ENCODE measurements around the gene PLD5.
A peak's percentile ranks its signal among the peaks of the same experiment; 100 is the strongest.
"Not testable (repeated sequence)": the region's sequence is repeated elsewhere in the genome, so short reads cannot be mapped to it uniquely, and the experiment has no call there.

Gene PLD5

DNA sequence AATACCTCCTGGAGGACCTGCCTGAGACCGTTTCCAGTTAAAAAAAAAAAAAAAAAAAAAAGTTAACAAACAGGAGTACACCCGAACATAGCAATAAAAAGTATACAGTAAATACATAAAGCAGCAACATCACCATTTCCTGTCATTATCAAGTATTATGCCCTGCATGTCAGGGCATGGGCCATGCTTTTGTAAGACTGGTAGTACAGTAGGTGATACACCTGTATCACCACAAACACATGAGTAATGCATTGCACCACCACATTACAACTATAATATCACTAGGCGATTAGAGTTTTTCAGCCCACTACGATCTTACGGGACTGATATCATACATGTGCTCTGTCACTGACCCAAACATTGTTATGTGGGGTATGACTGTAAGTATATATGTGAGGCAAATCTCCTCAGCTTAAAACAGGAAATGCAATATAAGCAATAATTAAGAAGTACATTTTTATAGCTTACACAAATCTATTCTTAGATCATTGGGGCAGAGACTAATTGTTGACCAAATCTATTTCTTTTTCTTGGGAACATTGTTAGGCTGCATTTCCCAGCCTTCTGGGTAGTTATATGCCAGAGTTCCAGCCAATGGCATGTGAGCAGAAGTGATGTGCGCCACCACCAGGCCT lies 98.1 kb downstream of the PLD5 start:
- DNase-seq (ENCODE audit: low read depth, low spot score): no peak

DNA sequence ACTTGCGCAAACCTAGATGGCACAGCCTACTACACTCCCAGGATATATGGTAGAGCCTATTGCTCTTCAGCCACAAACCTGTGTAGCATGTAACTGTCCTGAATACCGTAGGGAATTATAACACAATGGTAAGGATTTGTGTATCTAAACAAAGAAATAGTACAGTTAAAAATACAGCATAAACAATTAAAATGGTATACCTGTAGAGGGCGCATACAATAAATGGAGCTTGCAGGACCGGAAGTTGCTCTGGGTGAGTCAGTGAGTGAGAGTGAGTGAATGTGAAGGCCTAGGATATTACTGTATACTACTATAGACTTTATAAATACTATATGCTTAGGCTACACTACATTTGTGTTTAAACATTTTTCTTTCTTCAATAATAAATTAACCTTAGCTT lies 99.3 kb downstream of the PLD5 start:
- DNase-seq (ENCODE audit: low read depth, low spot score): no peak

DNA sequence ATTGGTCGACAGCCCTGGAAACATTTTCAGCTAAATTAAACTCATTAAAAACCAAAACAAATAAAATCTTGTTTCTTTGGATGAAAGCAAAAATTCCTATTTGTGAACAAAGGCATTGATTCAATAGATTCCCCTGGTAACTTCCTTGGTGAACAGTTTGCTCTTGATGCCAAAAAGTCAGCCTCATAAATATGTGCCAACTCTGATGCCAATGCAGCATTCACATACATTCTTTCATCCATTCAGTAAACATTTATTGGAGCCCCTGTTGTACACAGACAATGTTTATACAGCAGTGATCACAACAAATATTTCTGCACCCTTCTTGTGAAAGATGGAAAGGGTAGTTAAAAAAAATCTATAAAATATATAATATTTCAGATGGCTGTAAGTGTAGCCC lies 107.8 kb downstream of the PLD5 start:
- no peak for DNase-seq (ENCODE audit: low read depth, low spot score)

DNA sequence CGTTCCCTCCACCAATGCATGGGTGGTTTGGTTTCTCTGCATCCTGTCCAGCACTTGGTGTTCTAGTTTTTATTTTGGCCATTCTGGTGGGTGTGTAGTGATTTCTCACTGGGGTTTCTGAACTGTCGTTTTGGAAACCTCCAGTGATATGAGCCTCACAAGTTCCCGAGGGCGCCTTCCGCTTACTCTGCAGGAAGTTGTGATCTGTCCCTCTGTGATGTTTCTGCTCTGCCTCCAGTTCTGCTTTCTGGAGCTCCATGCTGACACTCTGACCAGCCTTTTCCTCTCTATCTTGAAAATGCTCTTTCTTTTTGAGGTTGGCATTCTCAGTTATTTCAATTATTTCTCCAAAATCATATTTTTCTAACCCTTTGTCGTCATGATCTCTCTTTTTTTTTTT lies 111.6 kb downstream of the PLD5 start:
- no peak for DNase-seq (ENCODE audit: low read depth, low spot score)

DNA sequence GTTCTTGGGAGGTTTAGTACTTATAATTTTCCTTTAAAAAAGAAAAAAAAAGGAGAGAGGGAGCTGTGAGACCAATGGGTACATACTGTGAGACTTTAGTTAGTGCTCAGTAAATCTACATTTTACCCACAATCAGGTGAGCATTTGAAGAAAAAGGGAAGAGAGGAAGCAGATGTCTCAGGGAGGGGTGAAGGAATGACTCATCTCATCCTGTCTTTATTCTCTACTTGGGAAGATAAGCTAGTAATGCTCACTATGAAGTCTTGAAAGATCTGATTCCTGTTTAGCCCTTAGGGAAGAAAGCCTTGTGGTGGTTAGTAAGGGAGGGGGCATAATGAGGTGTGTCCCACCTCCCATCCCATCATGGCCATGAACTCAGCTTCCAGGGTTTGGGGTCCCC lies 112.6 kb downstream of the PLD5 start:
- DNase-seq (ENCODE audit: low read depth, low spot score): no peak

DNA sequence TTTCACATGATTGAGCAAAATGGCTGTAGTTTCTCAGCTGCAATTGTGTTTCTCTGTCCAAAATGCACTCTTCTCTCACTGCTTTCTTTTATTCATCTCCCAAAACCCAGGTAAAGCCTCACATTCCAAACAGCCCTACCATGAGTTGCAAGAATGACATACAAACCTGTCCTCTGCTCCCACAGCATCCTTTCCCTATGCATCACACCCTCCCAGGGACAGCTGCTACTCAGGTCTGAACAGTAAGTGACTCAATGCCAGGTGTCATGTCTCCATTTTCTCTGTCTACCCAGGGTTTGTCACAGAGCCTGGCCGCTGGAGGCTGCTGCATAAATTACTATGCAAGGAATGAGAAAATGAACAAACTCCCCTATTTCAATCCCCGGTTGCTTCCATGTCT lies 118.5 kb downstream of the PLD5 start:
- no peak for DNase-seq (ENCODE audit: low read depth, low spot score)

DNA sequence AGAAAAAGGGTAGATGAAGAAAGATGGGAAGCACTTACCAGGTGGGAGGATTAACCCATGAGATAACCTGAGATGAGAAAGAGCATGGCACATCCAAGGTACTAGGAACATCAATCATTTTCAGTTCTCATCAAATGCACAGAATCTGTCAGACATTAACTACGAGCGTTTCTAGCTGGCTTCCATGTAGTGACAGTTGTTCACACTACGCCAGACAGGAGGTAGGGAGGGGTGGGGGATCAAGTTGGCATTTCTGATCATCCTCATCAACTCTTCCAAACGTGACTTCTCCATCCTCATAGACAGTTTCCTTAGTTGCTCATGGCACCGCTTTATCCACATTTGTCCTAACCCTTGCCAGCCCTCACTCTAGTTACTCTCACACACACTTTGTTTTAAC lies 120.2 kb downstream of the PLD5 start:
- no peak for DNase-seq (ENCODE audit: low read depth, low spot score)

DNA sequence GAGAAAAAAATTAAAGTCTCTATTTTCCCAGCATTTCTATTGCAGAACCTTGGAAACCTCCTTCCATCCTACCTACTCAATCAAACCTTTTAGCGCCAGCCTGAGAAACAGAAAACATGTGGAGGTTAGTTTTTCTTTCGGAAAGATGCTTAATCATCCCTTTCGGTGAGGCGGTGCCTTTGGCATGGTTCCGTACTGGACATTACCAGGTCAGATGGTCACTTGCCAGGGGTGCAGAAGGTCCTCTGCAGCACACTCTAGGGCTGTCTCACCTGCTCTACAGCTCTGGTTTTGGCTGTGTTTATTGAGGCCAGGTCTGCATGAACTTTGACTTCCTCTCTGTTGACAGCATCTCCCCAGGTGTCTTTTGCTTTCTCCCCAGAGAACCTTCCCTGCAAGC lies 121.5 kb downstream of the PLD5 start:
- no peak for DNase-seq (ENCODE audit: low read depth, low spot score)

DNA sequence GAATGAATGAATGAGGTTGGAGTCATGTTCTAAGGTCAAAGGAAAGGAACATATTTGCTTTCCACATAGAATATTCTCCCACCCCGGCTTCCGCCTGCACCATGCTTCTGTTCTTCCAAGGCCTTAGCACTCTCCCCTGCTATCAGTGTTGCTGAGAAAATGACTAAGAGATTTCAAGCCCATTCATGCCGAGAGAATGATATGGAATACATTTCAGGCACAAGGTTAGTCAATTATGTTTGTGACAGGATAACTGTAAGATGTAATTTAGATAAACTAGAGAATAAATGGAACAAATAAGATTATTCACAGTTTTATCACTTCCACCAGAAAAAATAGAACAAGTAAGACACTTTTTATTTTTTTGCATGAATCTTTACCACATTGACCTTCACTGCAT lies 122.6 kb downstream of the PLD5 start:
- DNase-seq (ENCODE audit: low read depth, low spot score): no peak

DNA sequence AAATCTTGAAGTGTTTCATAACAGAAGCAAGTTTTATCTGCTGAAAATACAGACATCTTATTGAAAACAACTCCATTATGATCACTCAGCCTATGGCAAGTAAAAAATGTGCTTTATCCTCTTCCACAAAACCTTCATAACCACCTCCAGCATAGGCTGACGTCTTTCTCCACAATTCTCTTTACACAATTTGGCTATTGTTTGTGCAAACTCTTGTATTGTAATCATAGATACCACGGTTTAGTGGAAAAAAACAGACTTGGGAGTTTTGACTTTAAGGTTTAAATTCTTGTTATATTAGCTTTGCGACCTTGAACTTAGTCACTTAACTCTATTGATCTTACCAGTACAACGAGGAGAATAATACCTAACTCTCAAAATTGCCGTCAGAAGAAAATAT lies 126.1 kb downstream of the PLD5 start:
- no peak for DNase-seq (ENCODE audit: low read depth, low spot score)

DNA sequence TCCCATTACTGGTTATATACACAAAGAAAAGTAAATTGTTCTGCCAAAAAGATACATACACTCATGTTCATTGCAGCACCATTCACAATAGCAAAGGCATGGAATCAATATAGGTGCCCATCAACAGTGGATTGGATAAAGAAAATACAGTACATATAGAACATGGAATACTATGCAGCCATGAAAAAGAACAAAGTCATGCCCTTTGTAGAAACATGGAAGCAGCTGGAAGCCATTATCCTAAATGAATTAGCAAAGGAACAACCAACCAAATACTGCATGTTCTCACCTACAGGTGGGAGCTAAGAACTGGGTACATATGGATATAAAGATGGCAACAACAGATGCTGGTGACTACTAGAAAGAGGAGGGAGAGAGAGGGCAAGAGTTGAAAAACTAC lies 132.6 kb downstream of the PLD5 start:
- DNase-seq (ENCODE audit: low read depth, low spot score): no peak

DNA sequence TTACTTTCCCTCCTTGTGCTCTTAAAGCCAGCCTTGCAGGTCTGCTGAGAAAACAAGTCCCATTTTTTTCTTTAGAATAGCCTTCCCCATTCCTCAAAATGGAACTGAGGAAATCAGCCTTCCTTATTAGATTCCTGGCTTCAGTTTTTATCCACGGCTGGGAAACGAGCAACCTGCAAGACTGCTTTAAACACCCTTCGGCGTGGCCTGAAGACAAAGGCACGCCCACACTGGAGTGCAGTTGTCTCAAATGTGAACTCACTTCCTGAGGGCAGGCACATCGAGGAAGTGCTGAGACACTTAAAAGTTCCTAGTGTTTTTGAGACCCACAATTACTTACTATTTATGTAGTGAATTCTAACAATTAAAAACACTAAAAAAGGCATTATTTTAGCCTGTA lies 148.4 kb downstream of the PLD5 start:
- DNase-seq (ENCODE audit: low read depth, low spot score): not testable (repeated sequence)

DNA sequence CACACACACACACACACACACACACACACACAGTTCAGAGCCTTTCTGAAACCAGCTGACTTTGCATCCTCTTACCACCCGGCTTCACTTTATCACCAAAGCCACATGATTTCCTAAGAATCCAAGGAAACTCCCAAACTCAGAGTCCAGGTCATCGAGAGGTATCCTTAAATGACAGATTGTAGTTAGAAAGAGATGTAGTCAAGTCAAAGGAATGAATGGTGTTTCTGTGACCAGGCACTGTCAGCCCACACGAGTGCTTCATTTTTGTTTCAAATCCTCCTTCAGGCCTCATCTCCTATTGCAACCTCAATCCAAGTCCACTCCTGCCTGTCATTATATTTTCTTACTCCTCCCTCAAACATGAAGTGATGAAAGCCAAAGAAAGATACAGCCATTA lies 174.1 kb downstream of the PLD5 start:
- DNase-seq (ENCODE audit: low read depth, low spot score): not testable (repeated sequence)

DNA sequence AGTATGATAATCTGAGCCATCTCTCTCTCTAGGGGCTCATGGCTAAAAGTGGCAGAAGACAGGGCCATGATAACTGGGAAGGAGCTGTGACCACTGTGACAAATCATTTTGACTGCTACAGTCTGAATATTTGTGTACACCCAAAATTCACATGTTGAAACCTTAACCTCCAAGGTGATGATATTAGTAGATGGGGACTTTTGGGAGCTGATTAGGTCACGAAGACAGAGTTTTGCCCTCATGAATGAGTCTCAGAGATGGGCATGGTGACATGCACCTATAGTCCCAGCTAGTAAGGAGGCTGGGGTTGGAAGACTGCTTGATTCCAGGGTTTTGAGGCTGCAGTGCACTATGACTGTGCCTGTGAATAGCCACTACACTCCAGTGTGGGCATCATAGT lies 174.9 kb downstream of the PLD5 start:
- DNase-seq (ENCODE audit: low read depth, low spot score): no peak

DNA sequence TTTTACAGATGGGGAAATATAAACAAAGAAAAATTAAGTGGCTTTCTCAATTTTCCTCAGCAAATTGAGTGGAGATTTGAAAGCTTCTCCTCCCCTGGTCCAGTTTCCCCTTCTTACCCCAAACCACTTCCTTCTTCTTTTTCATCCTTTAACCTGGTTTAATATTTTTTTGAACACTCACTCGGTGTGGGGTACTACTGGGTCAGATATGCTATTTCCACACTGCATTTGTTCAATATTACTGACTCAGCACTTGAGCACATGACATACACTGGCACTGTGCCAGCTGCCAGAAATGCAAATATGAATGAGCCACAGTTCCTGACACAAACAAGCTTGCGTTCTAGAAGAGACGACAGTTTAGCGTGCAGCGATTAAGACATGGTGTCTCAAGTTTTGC lies 193.6 kb downstream of the PLD5 start:
- DNase-seq (ENCODE audit: low read depth, low spot score): not testable (repeated sequence)

DNA sequence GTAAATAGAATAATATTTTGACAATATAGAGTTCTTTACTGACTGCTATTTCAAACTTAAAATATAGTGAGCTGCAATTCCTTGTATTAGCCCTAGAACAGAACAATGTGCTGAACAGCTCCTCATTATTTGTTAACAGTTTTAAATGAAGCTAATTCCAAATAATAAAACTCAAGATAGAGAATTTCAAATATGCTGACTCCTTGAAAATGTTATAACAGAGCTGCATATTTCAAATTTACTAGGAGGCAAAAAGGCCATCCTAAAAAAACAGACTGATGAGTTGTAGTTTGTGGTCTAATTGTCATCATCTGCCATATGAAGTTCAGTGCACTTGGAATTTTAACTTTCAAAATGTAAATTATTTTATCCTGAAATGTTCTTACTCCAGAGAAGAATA lies 197.1 kb downstream of the PLD5 start:
- DNase-seq (ENCODE audit: low read depth, low spot score): not testable (repeated sequence)

DNA sequence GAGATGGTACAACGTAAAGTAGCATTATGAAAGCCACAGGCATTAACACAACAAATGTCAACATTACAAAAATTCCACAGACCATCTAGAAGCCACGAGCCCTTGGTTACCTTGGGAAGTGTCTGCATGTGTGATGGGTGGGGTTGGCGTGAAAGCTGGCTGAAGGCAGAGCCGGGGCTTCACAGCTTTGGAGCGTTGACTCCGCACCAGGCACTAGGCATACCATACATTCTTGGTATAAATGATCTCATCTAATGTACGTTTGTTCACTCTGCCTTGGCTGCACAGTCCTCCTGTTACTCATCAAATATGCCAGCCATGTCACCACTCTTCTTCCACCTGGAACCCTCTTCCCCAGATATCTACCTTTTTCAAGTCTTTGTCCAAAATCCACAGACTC lies 202.5 kb downstream of the PLD5 start:
- peak; percentile 33 for DNase-seq (ENCODE audit: low read depth, low spot score)

DNA sequence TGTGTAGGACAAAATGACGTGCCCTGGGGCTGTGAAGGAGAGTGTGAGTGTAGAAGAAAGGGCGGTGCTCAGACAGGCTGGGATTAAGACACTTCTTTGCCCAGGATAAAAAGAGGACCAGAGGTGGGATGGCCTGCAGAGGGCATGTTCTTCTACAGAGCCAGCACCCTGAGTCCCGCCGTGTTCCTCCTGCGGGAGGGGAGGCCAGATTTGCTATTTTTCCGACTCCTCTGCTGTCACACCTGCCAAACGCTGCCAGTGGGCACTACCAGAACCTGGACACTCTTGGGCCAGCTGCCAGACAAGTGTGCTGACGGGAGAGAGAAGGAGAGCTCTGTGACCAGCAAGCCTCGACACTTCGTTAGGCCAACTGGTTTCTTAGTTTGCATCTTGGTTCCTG lies 206.4 kb downstream of the PLD5 start:
- no peak for DNase-seq (ENCODE audit: low read depth, low spot score)

DNA sequence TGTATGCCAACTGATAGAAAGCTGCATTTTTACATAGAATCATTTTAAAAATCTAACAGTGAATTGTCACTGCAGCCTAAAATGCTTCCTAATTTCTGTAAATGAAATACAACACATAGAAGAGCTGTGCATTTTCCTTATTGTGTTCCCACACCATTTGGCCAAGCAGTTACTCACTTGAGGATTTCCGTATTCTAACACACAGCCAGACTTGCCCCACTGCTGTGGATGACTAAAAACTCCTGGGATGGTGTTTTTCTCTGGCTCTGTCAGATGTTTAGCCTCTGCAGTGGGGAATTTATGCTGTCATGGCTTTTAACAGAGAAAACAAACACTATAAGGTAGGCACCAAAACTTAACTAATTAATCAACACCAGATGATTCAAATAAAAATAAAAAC lies 209.6 kb downstream of the PLD5 start:
- not testable (repeated sequence) for DNase-seq (ENCODE audit: low read depth, low spot score)

DNA sequence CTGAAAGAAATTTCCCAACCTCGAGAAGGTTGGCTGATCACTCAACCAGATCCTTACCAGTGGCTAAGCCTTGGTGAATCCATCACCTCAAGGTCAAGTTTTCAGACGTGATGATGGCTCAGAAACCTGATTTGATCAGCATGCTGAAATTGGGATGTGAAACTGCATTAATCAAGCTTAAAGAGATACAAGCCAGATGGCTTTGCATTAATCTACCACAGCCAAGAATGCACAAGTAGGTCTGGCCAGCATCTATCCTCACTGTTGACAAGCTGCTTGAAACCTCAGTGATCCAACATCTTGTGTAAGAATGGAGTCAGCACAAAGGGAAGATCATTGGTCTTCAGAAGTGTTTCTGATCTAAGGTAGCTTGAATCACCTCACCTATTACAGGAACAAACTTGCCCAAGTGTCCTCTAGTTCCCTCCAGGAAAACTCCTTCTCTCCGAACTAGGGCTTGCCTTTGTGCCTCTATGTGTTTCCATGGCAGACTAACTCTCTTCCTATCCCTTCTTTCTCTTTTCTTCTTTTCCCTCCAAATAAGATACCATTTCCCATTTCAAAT lies 210.3 kb downstream of the PLD5 start:
- not testable (repeated sequence) for DNase-seq (ENCODE audit: low read depth, low spot score)

DNA sequence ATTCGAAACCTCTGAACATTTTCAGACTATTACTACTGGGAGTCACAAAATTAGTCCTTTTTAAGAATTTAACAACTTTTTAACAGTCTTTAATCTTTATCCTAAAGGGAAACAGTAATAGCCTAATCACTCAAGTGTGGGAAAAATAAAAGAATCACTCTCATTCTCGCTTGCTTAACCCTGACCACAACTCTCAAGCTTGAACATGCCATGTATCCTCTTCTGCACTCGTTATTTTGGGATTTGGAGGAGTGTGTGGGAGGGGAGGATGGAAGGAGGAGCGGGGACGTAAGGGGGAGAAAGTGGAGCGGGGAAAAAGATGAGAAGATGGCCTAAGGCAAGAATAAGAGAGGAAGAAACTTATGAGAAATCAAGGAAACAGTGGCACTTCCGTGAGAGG lies 215.8 kb downstream of the PLD5 start:
- DNase-seq (ENCODE audit: low read depth, low spot score): not testable (repeated sequence)

DNA sequence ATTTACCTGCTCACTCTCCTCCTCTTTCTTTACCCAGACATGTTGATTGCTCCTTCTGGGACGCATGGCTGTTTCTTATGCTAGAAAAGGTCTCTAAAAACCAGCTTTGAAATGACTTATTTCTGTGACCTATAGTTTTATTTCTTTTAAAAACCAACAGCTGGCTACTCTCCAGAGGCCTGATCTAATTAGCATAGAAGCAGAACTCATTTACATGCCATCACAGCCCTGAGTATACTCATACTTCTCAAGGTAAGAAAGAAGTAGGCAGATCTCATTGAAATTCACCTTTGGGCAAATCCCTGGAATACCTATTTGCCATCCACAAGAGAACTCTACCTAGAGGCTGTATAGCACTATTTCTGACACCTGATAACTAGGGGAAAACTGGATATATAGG lies 230.7 kb downstream of the PLD5 start:
- DNase-seq (ENCODE audit: low read depth, low spot score): not testable (repeated sequence)

DNA sequence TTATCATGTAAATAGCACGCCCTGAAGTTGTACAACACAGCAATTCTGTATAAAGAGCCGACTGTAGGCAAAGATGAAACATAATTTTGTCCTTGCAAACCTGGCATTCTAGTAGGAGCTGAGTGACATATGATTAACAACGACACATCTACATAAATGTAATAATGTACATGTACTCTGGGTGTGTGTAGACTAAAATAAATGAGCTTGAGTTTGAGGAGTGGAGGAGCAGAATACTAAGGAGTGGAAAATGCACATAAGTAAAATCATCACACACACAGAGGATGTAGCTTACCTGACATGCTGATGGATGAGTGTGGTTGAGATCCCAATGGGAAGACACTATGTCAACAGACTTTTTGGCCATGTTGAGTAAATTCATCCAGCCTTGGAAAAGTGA lies 236.4 kb downstream of the PLD5 start:
- not testable (repeated sequence) for DNase-seq (ENCODE audit: low read depth, low spot score)
